Fibroblast of peridontal ligament (primary cell): Measurements from ENCODE around the gene SV2B.

Experiments used
- DNase-seq: peaks from one replicate; pipeline ENCODE4 v3.0.0-alpha.2; 2010; ENCODE audit errors: extremely low read depth

Gene SV2B

GRCh38 chr15:91234759-91235158 lies 134.7 kb downstream of the SV2B start:
- no peak for DNase-seq

- DNase-seq = no peak
These were observed 135.3 kb downstream of the SV2B start for GRCh38 chr15:91235376-91235775.

- DNase-seq = no peak
These were observed 137.4 kb downstream of the SV2B start for GRCh38 chr15:91237445-91237844.

- DNase-seq = no peak
These were observed 138.8 kb downstream of the SV2B start for GRCh38 chr15:91238644-91239425.

GRCh38 chr15:91243826-91244225 lies 143.8 kb downstream of the SV2B start:
- no peak for DNase-seq

- DNase-seq = no peak
These were observed 144.9 kb downstream of the SV2B start for GRCh38 chr15:91244919-91245318.

- no peak for DNase-seq
These were observed 146.9 kb downstream of the SV2B start for GRCh38 chr15:91246998-91247397.

GRCh38 chr15:91249591-91249990 lies 149.5 kb downstream of the SV2B start:
- DNase-seq = no peak

- no peak for DNase-seq
These were observed 152.3 kb downstream of the SV2B start for GRCh38 chr15:91252322-91252721.

GRCh38 chr15:91252756-91253155 lies 152.7 kb downstream of the SV2B start:
- no peak for DNase-seq

GRCh38 chr15:91253605-91254004 lies 153.5 kb downstream of the SV2B start:
- no peak for DNase-seq

GRCh38 chr15:91254766-91255165 lies 154.7 kb downstream of the SV2B start:
- DNase-seq = no peak

GRCh38 chr15:91255670-91256192 lies 155.7 kb downstream of the SV2B start:
- DNase-seq = no peak

GRCh38 chr15:91257746-91258414 lies 157.8 kb downstream of the SV2B start:
- no peak for DNase-seq

GRCh38 chr15:91258415-91258759 lies 158.3 kb downstream of the SV2B start:
- DNase-seq = no peak

- DNase-seq = no peak
These were observed 159.0 kb downstream of the SV2B start for GRCh38 chr15:91259077-91259476.

- no peak for DNase-seq
These were observed 161.3 kb downstream of the SV2B start for GRCh38 chr15:91261345-91261744.

- DNase-seq = peak; percentile 30
These were observed 163.8 kb downstream of the SV2B start for GRCh38 chr15:91263632-91264531.

- no peak for DNase-seq
These were observed 164.7 kb downstream of the SV2B start for GRCh38 chr15:91264651-91265351.

GRCh38 chr15:91265416-91265940 lies 165.4 kb downstream of the SV2B start:
- no peak for DNase-seq

- DNase-seq = no peak
These were observed 168.5 kb downstream of the SV2B start for GRCh38 chr15:91268510-91268909.
